Natural killer cell (primary cell): ENCODE results near the gene CA12. TPM values are rescaled to one million over a fixed set of nuclear protein-coding genes. Genes with fewer than 3 reads are reported as not detected.

Experiments
- ATAC-seq, 3 donors: fragments of 150-1000 bp in 2 of 3; fragments of 200-7000 bp in 1 of 3; cut with Tn5 transposase; 1 replicate in 1 of 3; 2 replicates in 2 of 3; pipeline ENCODE4 v1.10.0; 2021; ENCODE audit warnings: mild to moderate bottlenecking in 2 of 3, moderate library complexity in 2 of 3
- DNase-seq, 2 donors: peaks; one replicate each; pipeline versions ENCODE4 v3.0.0 to v3.0.0-alpha.2; 2013 to 2021; ENCODE audit warnings: mixed read lengths in 1 of 2
- H3K27ac ChIP-seq: one replicate; pipeline ENCODE4 v1.5.1; 2013; ENCODE audit warnings: mild to moderate bottlenecking, low read length
- H3K27me3 ChIP-seq: one replicate; pipeline ENCODE4 v1.6.1; 2013; ENCODE audit warnings: low read length; ENCODE audit not compliant: control insufficient read depth, insufficient read depth
- H3K36me3 ChIP-seq: one replicate; pipeline ENCODE4 v1.6.1; 2013; ENCODE audit warnings: low read length; ENCODE audit not compliant: control insufficient read depth, insufficient read depth
- H3K4me1 ChIP-seq: one replicate; pipeline ENCODE4 v1.6.1; 2013; ENCODE audit warnings: low read length; ENCODE audit not compliant: control insufficient read depth, insufficient read depth
- H3K4me3 ChIP-seq: one replicate; pipeline ENCODE4 v1.5.1; 2013; ENCODE audit warnings: low read length
- H3K9me3 ChIP-seq: one replicate; pipeline ENCODE4 v1.6.1; 2013; ENCODE audit warnings: low read length; ENCODE audit not compliant: control insufficient read depth, insufficient read depth
- H3K27ac Mint-ChIP-seq, 2 donors: one replicate each; pipeline ENCODE4 v1.8.0; 2022; ENCODE audit warnings: mild to moderate bottlenecking in 2 of 2, mixed read lengths in 2 of 2, moderate library complexity in 1 of 2
- H3K27me3 Mint-ChIP-seq, 2 donors: one replicate each; pipeline ENCODE4 v1.8.0; 2022; ENCODE audit warnings: low read depth in 2 of 2, mixed read lengths in 2 of 2
- H3K36me3 Mint-ChIP-seq: one replicate; pipeline ENCODE4 v1.8.0; 2022; ENCODE audit warnings: mixed read lengths
- H3K4me1 Mint-ChIP-seq, 2 donors: one replicate each; pipeline ENCODE4 v1.8.0; 2022; ENCODE audit warnings: mixed read lengths in 2 of 2
- H3K4me3 Mint-ChIP-seq: one replicate; pipeline ENCODE4 v1.8.0; 2022; ENCODE audit warnings: mild to moderate bottlenecking, moderate library complexity, mixed read lengths
- H3K9me3 Mint-ChIP-seq, 2 donors: one replicate each; pipeline ENCODE4 v1.8.0; 2022; ENCODE audit warnings: mixed read lengths in 2 of 2
- WGBS: methylation state at CpG from one replicate; pipeline ENCODE4 v1.1.7; 2013; ENCODE audit warnings: missing lambda C conversion rate; ENCODE audit not compliant: insufficient coverage; 5-methylcytosine and 5-hydroxymethylcytosine counted together
- intact Hi-C: fragments of 100-400 bp; cut with micrococcal nuclease; formaldehyde crosslinking; loops from one replicate; pipeline ENCODE4 v1.14.2; 2022
- total RNA-seq, 4 donors: library from RNA; stranded (reverse); fragments of 120-200 nt in 1 of 4; gene quantifications; one replicate each; pipeline versions ENCODE4 v1.2.3 to v1.2.4, GENCODE V29; 2013 to 2022
- TF ChIP-seq, protein P1 (sequence below): fragments of 200-600 bp; IDR thresholded peaks from one replicate; pipeline ENCODE4 v1.8.0; 2022; ENCODE audit warnings: antibody characterized with exemption

The CA12 gene
- total RNA-seq, 3 donors from 2014 or later (not counting 1 experiment from before 2014, with no cell fraction given) = not detected

DNA sequence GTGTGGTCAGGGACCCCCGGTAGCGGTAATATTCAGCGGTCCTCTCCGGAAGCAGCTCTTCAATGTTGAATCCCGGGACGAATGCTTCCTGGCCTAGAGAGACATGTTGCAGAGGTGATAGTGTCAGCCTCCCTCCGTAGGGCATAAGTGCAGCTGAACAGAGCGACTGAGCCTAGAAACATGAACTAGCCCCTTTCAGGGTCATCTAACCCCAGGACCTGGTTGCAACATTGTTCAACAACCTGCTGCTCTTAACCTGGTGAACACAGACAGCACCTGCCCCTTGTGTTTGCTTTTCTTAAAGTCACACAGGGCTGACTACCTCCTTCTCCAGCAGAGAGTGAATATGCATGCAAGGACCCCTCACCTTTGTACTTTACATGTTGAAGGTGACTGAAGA, 41.3 kb downstream of the CA12 start:
- Histone ChIP-seq H3K4me1 (no peaks in the 10 kb centered on the region), H3K27me3 (no peaks in the 10 kb centered on the region), H3K36me3 (no peaks in the 10 kb centered on the region), H3K4me3 (no peak overlapping the region), H3K9me3 (no peaks in the 10 kb centered on the region), H3K27ac (no peak overlapping the region)
- no peak overlapping the region for H3K4me3 Mint-ChIP-seq
- H3K9me3 Mint-ChIP-seq = no peaks in the 10 kb centered on the region
- DNase-seq (no peak), ATAC-seq (no peak)
- 93% methylated on average over 8 of the region's 8 CpGs for WGBS
- intact Hi-C loops = no loop called here
- H3K4me1 Mint-ChIP-seq = no peaks in the 10 kb centered on the region
- no peak overlapping the region for H3K27ac Mint-ChIP-seq
- no peaks in the 10 kb centered on the region for H3K36me3 Mint-ChIP-seq
- peaks cover 2 to 10% of the 10 kb centered on the region in 2 donors for H3K27me3 Mint-ChIP-seq
- TF ChIP-seq, protein P1, sequence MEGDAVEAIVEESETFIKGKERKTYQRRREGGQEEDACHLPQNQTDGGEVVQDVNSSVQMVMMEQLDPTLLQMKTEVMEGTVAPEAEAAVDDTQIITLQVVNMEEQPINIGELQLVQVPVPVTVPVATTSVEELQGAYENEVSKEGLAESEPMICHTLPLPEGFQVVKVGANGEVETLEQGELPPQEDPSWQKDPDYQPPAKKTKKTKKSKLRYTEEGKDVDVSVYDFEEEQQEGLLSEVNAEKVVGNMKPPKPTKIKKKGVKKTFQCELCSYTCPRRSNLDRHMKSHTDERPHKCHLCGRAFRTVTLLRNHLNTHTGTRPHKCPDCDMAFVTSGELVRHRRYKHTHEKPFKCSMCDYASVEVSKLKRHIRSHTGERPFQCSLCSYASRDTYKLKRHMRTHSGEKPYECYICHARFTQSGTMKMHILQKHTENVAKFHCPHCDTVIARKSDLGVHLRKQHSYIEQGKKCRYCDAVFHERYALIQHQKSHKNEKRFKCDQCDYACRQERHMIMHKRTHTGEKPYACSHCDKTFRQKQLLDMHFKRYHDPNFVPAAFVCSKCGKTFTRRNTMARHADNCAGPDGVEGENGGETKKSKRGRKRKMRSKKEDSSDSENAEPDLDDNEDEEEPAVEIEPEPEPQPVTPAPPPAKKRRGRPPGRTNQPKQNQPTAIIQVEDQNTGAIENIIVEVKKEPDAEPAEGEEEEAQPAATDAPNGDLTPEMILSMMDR = no peak

DNA sequence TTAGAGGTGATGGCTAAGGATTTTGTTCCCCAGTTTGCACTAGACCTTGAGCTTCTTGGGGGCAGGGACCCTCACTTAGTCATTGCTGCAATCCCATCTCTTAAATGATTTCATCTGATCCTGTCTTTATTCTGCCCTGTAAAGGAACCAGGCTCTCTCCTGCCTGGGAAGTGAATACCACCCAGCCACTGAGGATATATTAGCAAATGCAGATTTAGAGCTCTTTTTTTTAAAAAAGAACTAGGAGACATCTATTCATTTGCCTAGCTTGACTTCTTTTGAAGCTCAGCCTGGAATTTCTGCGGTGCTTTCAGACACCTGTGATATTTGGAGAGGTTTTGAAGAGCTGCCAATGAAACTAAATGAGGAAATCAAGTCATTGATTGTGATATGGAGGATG, 41.8 kb downstream of the CA12 start:
- WGBS = 66% methylated on average over 1 of the region's 1 CpG
- TF ChIP-seq, protein P1 = no peak
- ATAC-seq = no peak
- no peaks in the 10 kb centered on the region for H3K4me1 Mint-ChIP-seq
- H3K36me3 Mint-ChIP-seq = no peaks in the 10 kb centered on the region
- Histone ChIP-seq H3K9me3 (no peaks in the 10 kb centered on the region), H3K4me3 (no peak overlapping the region), H3K27me3 (no peaks in the 10 kb centered on the region), H3K27ac (no peak overlapping the region), H3K4me1 (no peaks in the 10 kb centered on the region), H3K36me3 (no peaks in the 10 kb centered on the region)
- peaks cover 2 to 10% of the 10 kb centered on the region in 2 donors for H3K27me3 Mint-ChIP-seq
- H3K27ac Mint-ChIP-seq = no peak overlapping the region
- H3K4me3 Mint-ChIP-seq = no peak overlapping the region
- no peak for DNase-seq
- no peaks in the 10 kb centered on the region for H3K9me3 Mint-ChIP-seq
- intact Hi-C loops = no loop called here

DNA sequence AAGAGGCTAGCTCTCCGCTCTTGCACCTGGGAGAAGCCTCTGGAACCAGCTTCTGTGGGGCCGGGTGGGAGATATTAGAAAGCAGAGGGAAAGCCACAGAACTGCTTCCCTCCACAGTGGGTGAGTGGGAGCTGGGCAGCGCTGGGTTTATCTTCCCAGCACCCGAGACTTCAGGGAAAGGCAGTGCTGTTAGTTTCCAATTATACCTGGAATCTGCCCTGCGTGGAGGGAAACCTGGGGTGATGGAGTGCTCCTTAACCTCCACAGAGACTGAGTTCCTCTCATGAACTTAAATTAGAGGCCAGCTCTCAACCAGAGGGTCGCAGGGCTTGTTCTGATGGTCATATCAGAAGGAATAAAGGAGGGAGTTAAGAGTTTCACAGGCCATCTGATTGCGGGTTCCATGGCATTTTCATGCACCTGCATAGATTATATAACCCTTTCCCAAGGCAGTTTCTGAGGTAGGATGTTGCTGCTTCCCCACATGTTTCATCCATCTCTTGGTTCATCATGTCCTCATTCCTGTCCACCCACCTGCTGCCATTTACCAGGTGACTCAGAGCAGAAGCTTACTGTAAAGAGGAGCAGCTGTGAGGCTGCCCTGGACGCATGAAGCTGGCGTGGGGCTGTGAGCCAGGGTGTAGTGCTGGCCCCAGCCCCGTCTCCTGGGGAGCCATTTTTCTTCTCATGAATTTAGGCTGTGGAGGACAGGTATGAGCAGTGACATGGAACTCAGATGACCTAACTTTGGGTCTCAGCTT, 42.5 kb downstream of the CA12 start:
- intact Hi-C loops = no loop called here
- TF ChIP-seq, protein P1 = no peak

GRCh38 chr15:63338170-63338569, 43.5 kb downstream of the CA12 start:
- TF ChIP-seq, protein P1 = no peak
- H3K4me1 ChIP-seq = no peaks in the 10 kb centered on the region
- ATAC-seq (no peak), DNase-seq (no peak)
- no peaks in the 10 kb centered on the region for H3K4me1 Mint-ChIP-seq
- no peak overlapping the region for H3K27ac ChIP-seq
- no peaks in the 10 kb centered on the region for H3K9me3 Mint-ChIP-seq
- H3K27me3 Mint-ChIP-seq = peaks cover 0 to 2% of the 10 kb centered on the region in 2 donors
- no peak overlapping the region for H3K4me3 ChIP-seq
- intact Hi-C loops = no loop called here
- no peaks in the 10 kb centered on the region for H3K9me3 ChIP-seq
- H3K36me3 ChIP-seq = no peaks in the 10 kb centered on the region
- H3K36me3 Mint-ChIP-seq = no peaks in the 10 kb centered on the region
- H3K27me3 ChIP-seq = no peaks in the 10 kb centered on the region
- H3K27ac Mint-ChIP-seq = no peak overlapping the region
- H3K4me3 Mint-ChIP-seq = no peak overlapping the region

More for the DNA sequence above, 42.5 kb downstream of the CA12 start:
- Mint-ChIP-seq H3K4me1 (no peaks in the 10 kb centered on the region), H3K27me3 (peaks cover 2 to 3% of the 10 kb centered on the region in 2 donors), H3K27ac (no peak overlapping the region), H3K9me3 (no peaks in the 10 kb centered on the region), H3K36me3 (no peaks in the 10 kb centered on the region), H3K4me3 (no peak overlapping the region)
- Histone ChIP-seq H3K36me3 (no peaks in the 10 kb centered on the region), H3K4me3 (no peak overlapping the region), H3K4me1 (no peaks in the 10 kb centered on the region), H3K27me3 (no peaks in the 10 kb centered on the region), H3K27ac (no peak overlapping the region), H3K9me3 (no peaks in the 10 kb centered on the region)
- no peak for ATAC-seq
- WGBS = 90% methylated on average over 10 of the region's 10 CpGs
- DNase-seq = no peak
